DND-41 (cell line): ENCODE measurements around the gene ROBO4.

ENCODE experiments used
- CTCF ChIP-seq: IDR thresholded peaks from 2 replicates; pipeline ENCODE4 v1.5.1; 2012; ENCODE audit warnings: borderline replicate concordance, low read length, moderate library complexity, mild to moderate bottlenecking; ENCODE audit not compliant: poor library complexity, severe bottlenecking; ENCODE audit errors: extremely low read depth
- EZH2 ChIP-seq: IDR thresholded peaks from 3 replicates; pipeline ENCODE4 v1.6.1; 2012; ENCODE audit warnings: borderline replicate concordance, low read depth, mild to moderate bottlenecking, moderate library complexity, low read length, inconsistent platforms; ENCODE audit not compliant: severe bottlenecking

- TF ChIP-seq CTCF (no peak), EZH2 (no peak)
Measured at GRCh38 chr11:124942466-124943253, 45.0 kb upstream of the ROBO4 start.
